HG03354 (cell line): ENCODE results near the gene CHMP4B.

Experiments used
- ATAC-seq: cut with Tn5 transposase; IDR thresholded peaks from one replicate; pipeline ENCODE4 v1.9.1; 2021; ENCODE audit warnings: mild to moderate bottlenecking; ENCODE audit not compliant: unreplicated experiment, poor library complexity, severe bottlenecking

The CHMP4B gene, protein sequence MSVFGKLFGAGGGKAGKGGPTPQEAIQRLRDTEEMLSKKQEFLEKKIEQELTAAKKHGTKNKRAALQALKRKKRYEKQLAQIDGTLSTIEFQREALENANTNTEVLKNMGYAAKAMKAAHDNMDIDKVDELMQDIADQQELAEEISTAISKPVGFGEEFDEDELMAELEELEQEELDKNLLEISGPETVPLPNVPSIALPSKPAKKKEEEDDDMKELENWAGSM

DNA sequence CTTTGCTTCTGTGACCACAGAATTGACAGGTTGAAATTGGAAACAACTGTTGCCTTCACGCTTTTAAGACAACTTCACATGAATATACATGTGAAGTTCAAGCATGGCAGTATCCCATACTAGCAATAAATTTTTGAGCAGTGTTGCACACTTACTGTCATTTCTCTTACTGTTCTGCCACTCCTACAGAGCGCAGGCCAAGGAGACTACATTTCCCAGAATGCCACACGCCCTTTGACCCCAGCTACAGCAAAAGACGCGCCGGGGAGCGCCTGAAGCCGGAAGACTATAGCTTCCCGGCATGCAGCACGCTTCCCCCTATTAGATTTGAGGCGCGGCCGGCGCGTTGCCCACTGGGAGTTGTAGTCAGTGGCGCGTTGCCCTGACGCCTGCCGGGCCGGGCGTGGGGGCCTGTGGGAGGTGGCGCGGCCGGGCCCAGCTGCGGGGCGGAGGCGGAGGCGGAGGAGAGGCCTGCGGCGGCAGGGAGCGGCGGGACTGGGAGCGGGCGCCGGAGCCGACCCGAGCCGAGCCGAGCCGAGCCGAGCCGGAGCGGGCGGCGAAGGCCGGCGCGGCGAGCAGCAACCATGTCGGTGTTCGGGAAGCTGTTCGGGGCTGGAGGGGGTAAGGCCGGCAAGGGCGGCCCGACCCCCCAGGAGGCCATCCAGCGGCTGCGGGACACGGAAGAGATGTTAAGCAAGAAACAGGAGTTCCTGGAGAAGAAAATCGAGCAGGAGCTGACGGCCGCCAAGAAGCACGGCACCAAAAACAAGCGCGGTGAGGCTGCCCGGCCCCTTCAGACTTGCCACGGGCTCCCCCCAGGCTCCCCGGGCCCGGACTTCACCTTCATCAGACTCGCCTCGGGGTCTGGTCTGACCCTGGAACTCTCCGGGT lies at the start of gene CHMP4B:
Gene CHMP4B, plus strand, starts transcription at position 464 of the 891 bp plus-strand sequence. Its CDS starts 121 bp downstream, at position 585.
- ATAC-seq = peak; percentile 95

- ATAC-seq = no peak
These were observed 49.4 kb upstream of the CHMP4B start for GRCh38 chr20:33761698-33762250.

GRCh38 chr20:33765099-33765498 lies 46.0 kb upstream of the CHMP4B start:
- no peak for ATAC-seq

- no peak for ATAC-seq
These were observed 45.6 kb upstream of the CHMP4B start for GRCh38 chr20:33765592-33765991.

- no peak for ATAC-seq
These were observed 44.5 kb upstream of the CHMP4B start for GRCh38 chr20:33766686-33767085.

DNA sequence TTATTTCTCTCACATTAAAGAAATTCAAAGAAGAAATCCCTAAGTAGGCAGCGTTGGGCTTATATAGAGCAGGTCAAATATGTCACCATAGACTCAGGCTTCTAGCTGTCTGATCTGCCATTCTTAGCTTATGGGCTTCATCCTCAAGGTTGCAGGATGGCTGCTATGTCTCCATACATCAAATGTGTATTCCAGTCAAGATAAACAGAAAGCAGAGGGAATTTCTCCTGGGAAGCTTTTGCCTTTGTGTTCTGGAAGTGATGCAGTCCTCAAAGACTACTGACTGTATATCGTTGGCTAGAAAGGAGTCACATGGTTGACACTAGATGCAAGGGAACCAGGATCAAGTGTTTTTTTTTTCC lies 43.4 kb upstream of the CHMP4B start:
- no peak for ATAC-seq

DNA sequence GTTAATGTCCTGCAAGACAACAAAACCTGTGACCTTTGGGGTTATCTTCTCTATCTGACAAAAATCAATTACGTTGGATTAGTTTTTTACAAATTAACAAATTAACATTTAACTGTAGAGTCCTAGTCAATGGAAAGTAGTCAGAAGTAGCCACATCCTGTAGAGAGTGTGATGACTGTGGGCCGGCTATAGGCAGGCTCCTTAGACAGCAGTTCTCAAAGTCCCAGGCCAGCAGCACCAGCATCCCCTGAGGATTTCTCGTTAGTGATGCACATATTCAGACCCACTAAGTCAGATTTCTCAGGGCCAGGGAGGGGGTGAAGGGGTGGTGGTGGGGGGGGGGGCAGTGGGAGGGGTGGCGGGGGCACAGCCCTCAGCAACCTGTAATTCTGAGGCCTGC lies 42.1 kb upstream of the CHMP4B start:
- no peak for ATAC-seq

DNA sequence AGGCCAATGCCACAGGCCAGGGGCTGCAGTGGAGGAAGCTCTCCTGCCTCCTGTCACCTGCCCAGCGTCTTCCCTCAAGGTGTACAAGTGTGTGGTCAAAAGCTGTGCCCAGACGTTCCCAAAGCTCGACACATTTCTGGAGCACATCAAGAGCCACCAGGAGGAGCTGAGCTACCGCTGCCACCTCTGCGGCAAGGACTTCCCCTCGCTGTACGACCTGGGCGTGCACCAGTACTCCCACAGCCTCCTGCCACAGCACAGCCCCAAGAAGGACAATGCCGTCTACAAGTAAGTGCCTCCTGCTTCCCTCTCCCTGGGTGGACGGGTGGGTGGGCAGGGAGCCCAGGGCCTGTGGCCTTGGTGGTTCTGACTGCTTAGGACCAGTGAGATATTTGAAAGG lies 41.1 kb upstream of the CHMP4B start:
- no peak for ATAC-seq

- no peak for ATAC-seq
These were observed 39.2 kb upstream of the CHMP4B start for GRCh38 chr20:33771938-33772337.

GRCh38 chr20:33772439-33772838 lies 38.7 kb upstream of the CHMP4B start:
- ATAC-seq = no peak

DNA sequence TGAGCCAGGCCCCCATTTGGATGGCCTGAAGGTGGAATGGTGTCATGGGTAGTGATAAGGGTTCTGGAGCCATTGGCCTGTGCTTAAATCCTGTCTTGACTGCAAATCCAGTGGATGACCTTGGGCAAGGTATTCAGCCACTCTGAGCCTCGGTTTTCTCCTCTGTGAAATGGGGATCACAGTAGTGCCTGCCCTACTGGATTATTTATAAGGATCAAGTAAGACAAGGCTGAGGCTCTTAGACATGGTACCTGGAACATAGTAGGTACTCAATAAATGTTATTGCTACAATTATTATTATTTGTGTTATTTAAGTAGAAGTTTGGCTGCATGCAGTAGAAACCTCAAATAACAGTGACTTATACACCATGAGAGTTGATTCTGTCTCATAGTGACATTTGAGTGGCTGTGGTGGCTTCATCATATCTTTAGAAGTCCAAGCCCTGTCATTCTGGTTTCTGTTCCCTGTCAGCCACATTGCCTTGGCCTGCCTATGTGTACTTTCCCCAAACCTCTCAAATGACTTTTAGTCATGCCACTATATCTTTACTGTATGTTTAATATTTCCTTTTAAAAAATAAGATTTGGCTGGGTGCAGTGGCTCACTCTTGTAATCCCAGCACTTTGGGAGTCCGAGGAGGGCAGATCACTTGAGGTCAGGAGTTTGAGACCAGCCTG lies 37.6 kb upstream of the CHMP4B start:
- no peak for ATAC-seq

- ATAC-seq = no peak
These were observed 33.3 kb upstream of the CHMP4B start for GRCh38 chr20:33777816-33778215.

GRCh38 chr20:33781133-33781532 lies 30.0 kb upstream of the CHMP4B start:
- ATAC-seq = no peak

GRCh38 chr20:33781945-33782344 lies 29.2 kb upstream of the CHMP4B start:
- ATAC-seq = no peak

DNA sequence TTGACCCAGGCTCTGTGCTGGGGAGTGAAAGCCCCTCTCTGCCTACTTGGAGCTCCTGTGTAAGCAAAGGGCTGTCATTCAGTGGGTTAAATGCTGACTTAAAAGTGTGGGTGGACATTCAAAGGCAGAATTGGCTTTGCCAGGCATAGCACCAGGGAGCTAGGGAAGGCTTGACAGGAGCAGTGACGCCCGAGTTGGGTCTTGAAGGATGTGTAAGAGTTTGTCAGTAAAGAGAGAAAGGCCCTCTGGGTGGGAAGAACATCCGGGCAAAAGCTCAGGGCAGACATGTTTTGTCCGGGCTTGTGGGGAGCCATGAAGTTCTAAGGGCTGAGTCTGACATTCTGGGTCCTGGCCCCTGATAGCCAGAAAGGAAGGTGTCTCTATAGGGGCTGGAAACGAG lies 27.9 kb upstream of the CHMP4B start:
- no peak for ATAC-seq

DNA sequence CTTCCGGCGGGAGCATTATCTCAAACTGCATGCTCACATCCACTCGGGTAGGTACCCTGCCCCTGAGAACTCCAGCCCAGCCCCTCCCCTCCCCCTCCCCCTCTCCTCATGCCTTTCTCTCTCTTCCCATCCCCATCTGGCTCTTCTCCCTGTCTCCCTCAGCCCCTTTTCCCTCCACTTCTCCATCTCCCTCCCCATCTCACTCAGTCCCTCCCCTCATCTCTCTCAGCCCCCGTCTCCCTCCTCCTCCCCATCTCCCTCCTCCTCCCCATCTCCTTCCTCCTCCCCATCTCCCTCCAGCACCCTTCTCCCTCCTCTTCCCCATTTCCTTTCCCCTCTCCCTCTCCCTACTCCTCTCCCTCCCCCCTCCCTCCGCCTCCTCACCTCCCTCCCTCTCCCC lies 27.3 kb upstream of the CHMP4B start:
- no peak for ATAC-seq

GRCh38 chr20:33784225-33784624 lies 26.9 kb upstream of the CHMP4B start:
- no peak for ATAC-seq

DNA sequence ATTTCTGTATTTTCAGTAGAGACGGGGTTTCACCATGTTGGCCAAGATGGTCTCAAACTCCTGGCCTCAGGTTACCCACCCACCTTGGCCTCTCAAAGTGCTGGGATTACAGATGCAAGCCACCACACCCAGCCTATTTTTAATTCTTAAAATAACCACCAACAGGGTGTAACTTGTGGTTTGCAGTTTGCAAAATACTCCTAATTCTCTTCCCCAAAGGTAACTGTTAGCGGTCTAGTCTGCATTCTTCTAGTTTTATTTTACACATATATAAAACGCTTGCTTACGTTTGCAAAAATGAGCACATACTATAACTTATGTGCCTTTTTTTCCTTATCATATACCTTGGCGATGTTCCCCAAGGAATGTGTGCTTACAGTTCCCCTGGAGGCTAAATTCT lies 25.6 kb upstream of the CHMP4B start:
- ATAC-seq = no peak

DNA sequence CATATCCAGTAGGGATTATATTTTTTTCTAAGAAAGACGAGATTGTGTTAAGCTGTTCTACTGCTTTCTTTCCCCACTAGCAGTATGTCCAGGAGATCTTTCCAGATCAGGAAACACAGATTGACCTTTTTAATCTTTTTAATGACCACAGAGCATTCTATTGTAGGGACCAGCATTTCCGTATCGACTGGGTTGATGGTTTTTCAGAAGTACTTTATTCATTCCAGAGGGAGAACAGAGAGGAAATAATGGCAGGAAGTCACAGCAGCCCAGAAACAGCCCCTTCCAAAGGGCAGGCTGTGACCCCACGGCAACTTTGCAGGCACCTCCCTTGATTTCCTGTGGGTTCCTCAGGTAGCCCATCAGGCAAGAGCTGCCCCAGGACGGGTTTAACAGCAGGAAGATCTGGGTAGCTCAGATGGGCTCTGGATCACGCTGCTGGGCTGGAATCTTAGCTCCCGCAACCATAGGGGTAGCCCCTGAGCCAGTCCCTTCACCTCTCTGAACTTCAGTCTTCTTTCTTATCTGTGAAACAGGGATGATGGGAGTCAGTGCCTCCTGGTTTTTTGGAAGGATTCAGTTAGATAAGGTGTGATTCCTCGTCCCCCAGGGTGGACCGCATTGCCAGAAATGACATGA lies 23.8 kb upstream of the CHMP4B start:
- ATAC-seq = no peak
